GM12878 (cell line): ENCODE results near the gene DLG4. TPM values are rescaled to one million over a fixed set of nuclear protein-coding genes. Genes with fewer than 3 reads are reported as not detected.

Experiments
- ATAC-seq: fragments of 200-7000 bp; cut with Tn5 transposase; 3 replicates; pipeline ENCODE4 v1.9.1; 2020; ENCODE audit warnings: mild to moderate bottlenecking, moderate library complexity
- BruUV-seq: library from RNA; stranded (reverse); fragments of 400-500 nt; replicated peaks from 2 replicates; lab custom pipeline; 2021; lab: Mats Ljungman, UMichigan
- CTCF ChIA-PET: fragments of 300-600 bp; sonication (Branson Sonifier 250); formaldehyde crosslinking; extraction: SDS; loops from one replicate; lab custom pipeline; 2021; ENCODE audit warnings: inconsistent platforms; lab: Yijun Ruan, JAX
- POLR2A ChIA-PET: fragments of 350-600 bp; formaldehyde crosslinking; extraction: SDS; loops from one replicate; lab custom pipeline; 2021; ENCODE audit warnings: inconsistent platforms; lab: Charles Lee
- RAD21 ChIA-PET: fragments of 300-600 bp; sonication (Branson Sonifier 250); formaldehyde crosslinking; loops from one replicate; lab custom pipeline; 2023; ENCODE audit warnings: antibody characterized with exemption; ENCODE audit not compliant: unreplicated experiment; lab: Charles Lee
- SMC1A ChIA-PET: fragments of 300-600 bp; sonication (Branson Sonifier 250); formaldehyde crosslinking; loops from one replicate; lab custom pipeline; 2023; ENCODE audit not compliant: unreplicated experiment, uncharacterized antibody; lab: Charles Lee
- DNase-seq: peaks from one replicate; pipeline ENCODE4 v3.0.0-alpha.2; 2011; ENCODE audit warnings: low read depth, low spot score
- FAIRE-seq: peaks from 3 replicates; lab custom pipeline; 2011; peaks lifted over from hg19 to GRCh38; lab: Jason Lieb, UNC
- H2AFZ ChIP-seq: 2 replicates; pipeline ENCODE4 v1.6.0; 2011; ENCODE audit warnings: low read depth, low read length, control low read depth; ENCODE audit not compliant: control insufficient read depth
- H3K27ac ChIP-seq: 2 replicates; pipeline ENCODE4 v1.5.1; 2011; ENCODE audit warnings: control low read depth; ENCODE audit not compliant: control insufficient read depth, insufficient read depth
- H3K27me3 ChIP-seq, 2 experiments: replicated peaks in 1 of 2; 2 replicates each; pipeline versions ENCODE4 v1.6.0 to v1.6.1; 2011; ENCODE audit warnings: low read length in 1 of 2; ENCODE audit not compliant: control insufficient read depth in 2 of 2, insufficient read depth in 2 of 2
- H3K36me3 ChIP-seq, 2 experiments: 2 replicates each; pipeline ENCODE4 v1.5.1; 2011; ENCODE audit warnings: low read length in 1 of 2; ENCODE audit not compliant: control insufficient read depth in 2 of 2, insufficient read depth in 2 of 2
- H3K4me1 ChIP-seq: 2 replicates; pipeline ENCODE4 v1.6.1; 2011; ENCODE audit warnings: mild to moderate bottlenecking, low read length, moderate library complexity, mixed read lengths; ENCODE audit not compliant: control insufficient read depth, insufficient read depth
- H3K4me2 ChIP-seq: 2 replicates; pipeline ENCODE4 v1.6.0; 2011; ENCODE audit warnings: control low read depth; ENCODE audit not compliant: control insufficient read depth, insufficient read depth
- H3K4me3 ChIP-seq: fragments of 200-600 bp; sonication (generic); 2 replicates; pipeline ENCODE4 v1.5.1; 2016
- H3K79me2 ChIP-seq: 2 replicates; pipeline ENCODE4 v1.6.0; 2011; ENCODE audit warnings: low read length; ENCODE audit not compliant: control insufficient read depth, insufficient read depth
- H3K9ac ChIP-seq: 2 replicates; pipeline ENCODE4 v1.8.0; 2011; ENCODE audit warnings: low read length, control low read depth, mixed read lengths; ENCODE audit not compliant: control insufficient read depth, insufficient read depth
- H3K9me3 ChIP-seq: replicated peaks from 3 replicates; pipeline ENCODE4 v1.5.1; 2011; ENCODE audit warnings: mild to moderate bottlenecking, low read length; ENCODE audit not compliant: control insufficient read depth, insufficient read depth
- H4K20me1 ChIP-seq: 2 replicates; pipeline ENCODE4 v1.6.0; 2011; ENCODE audit not compliant: control insufficient read depth, insufficient read depth
- CREB1 ChIP-seq: IDR thresholded peaks from 2 replicates; pipeline ENCODE4 v1.6.1; 2012; ENCODE audit warnings: low read depth, mild to moderate bottlenecking, inconsistent platforms
- KAT2A ChIP-seq: conservative IDR thresholded peaks from 2 replicates; pipeline ENCODE4 v1.6.1; 2011; ENCODE audit warnings: low read depth, low read length; ENCODE audit not compliant: control insufficient read depth
- KDM1A ChIP-seq: fragments of 200-600 bp; sonication (generic); IDR thresholded peaks from 2 replicates; pipeline ENCODE4 v1.6.1; 2016; ENCODE audit warnings: borderline replicate concordance
- NFIC ChIP-seq: IDR thresholded peaks from 2 replicates; pipeline ENCODE4 v1.6.1; 2012; ENCODE audit warnings: low read depth, mild to moderate bottlenecking, inconsistent platforms, low read length, moderate library complexity
- PAX8 ChIP-seq: fragments of 450-650 bp; IDR thresholded peaks from 2 replicates; pipeline ENCODE4 v1.6.1; 2017; ENCODE audit warnings: mild to moderate bottlenecking, moderate library complexity
- POLR2AphosphoS2 ChIP-seq: IDR thresholded peaks from 2 replicates; pipeline ENCODE4 v1.6.1; 2011; ENCODE audit warnings: low read depth, mild to moderate bottlenecking, low read length, improper control_type of control experiment, moderate library complexity
- SIN3A ChIP-seq: IDR thresholded peaks from 2 replicates; pipeline ENCODE4 v1.6.1; 2012; ENCODE audit warnings: low read depth, low read length, improper control_type of control experiment
- SREBF1 ChIP-seq: IDR thresholded peaks from 2 replicates; pipeline ENCODE4 v1.6.1; 2012; ENCODE audit warnings: mild to moderate bottlenecking, low read length
- WGBS: methylation state at CpG from one replicate; pipeline ENCODE4 v1.1.6; 2016; ENCODE audit warnings: low lambda C conversion rate; ENCODE audit not compliant: insufficient replicate concordance, insufficient coverage; ENCODE audit errors: missing lambda C conversion rate; 5-methylcytosine and 5-hydroxymethylcytosine counted together
- in situ Hi-C: fragments of 300-500 bp; cut with MboI; formaldehyde crosslinking; loops from 9 replicates; pipeline ENCODE4 v1.14.3; 2018; ENCODE audit warnings: mixed read lengths
- intact Hi-C: fragments of 100-400 bp; cut with micrococcal nuclease; formaldehyde crosslinking; loops from one replicate; pipeline ENCODE4 v1.14.2; 2022; ENCODE audit not compliant: unreplicated experiment
- polyA plus RNA-seq, 11 experiments: library from polyadenylated mRNA; depleted of rRNA in 4 of 11; unstranded in 6 of 11; stranded (reverse) in 5 of 11; fragments of >200 nt; fragmentation: Nextera tagmentation in 4 of 11; fragmentation: Illumina TruSeq in 1 of 11; extraction: Ambion mirVana in 4 of 11; extraction: Trizol in 1 of 11; gene quantifications; 1 replicate in 1 of 11; 2 replicates in 10 of 11; pipeline versions ENCODE4 v1.2.1 to v1.2.3, GENCODE V29; 2011 to 2016; ENCODE audit warnings: inconsistent platforms in 2 of 11, missing spikeins in 2 of 11, low read depth in 1 of 11
- total RNA-seq, 4 experiments: library from RNA; depleted of rRNA in 3 of 4; stranded (reverse); fragments of >200 nt in 3 of 4; fragmentation: Illumina TruSeq in 1 of 4; extraction: Trizol in 1 of 4; gene quantifications; 2 replicates each; pipeline versions ENCODE4 v1.2.1 to v1.2.3, GENCODE V29; 2013 to 2021
- TF ChIP-seq, protein P1 (sequence below): fragments of 450-650 bp; IDR thresholded peaks from 2 replicates; pipeline ENCODE4 v1.6.1; 2017; ENCODE audit warnings: borderline replicate concordance

DLG4 gene
- total and polyA plus RNA-seq, 10 of the 15 experiments (the other 5 are each of a cell fraction or from before 2014, with no cell fraction given) = 0.07 to 4.1 (median 1.3) TPM

DNA sequence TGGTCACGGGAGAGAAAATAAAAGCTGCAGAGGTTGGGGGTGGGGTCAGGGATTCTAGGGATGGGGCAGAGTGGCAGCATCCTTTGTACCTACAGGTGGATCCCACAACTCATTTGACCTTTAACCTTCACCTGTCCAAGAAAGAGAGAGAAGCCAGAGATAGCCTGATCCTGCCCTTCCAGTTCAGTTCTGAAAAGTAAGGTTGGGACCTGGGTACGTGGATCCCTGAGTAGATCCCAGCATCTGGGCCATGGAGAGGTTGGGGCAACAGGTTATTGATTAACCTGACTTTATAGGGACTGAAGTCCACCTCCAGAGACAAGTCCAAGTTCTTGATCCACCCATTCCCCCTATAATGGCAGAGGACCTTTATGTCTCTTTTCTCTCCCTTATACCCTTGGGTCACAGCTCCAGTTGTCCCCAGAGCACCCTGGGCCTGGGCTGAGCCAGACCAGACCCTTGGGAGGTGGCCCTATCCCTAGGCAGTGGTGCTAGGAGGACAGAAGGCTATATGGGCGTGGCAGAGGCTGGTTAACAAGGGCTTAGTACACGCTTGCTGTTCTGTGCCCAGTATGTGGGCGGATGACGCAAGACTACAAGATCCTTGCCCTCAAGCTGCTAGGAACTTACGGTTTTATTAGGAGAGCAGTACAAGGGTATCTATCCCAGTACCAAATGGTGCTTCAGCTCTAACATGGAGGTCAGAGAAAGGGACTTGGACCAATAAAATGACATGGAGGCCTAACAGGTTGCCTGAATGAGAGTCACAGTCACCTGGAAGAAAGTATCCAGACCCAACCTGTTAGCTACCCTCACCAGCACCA is 39.3 kb upstream of the DLG4 start:
- POLR2A ChIA-PET = interaction anchor here (1.0 kb wide), 1 partner anchor 17 kb away, joined by 3 read pairs; no protein-coding TSS in a partner anchor
- CTCF ChIA-PET = interaction anchor here (0.7 kb wide), 1 partner anchor 23 kb away, joined by 3 read pairs; no protein-coding TSS in a partner anchor
- SMC1A ChIA-PET = interaction anchor here (1.4 kb wide), 1 partner anchor 10 kb away, joined by 5 read pairs; no protein-coding TSS in a partner anchor
- no peaks in the 10 kb centered on the region for H3K79me2 ChIP-seq
- peaks cover 17% of the 10 kb centered on the region for H3K4me1 ChIP-seq
- no peak overlapping the region for H2AFZ ChIP-seq
- H3K9ac ChIP-seq = no peak overlapping the region
- no peak for DNase-seq
- TF ChIP-seq, protein P1, sequence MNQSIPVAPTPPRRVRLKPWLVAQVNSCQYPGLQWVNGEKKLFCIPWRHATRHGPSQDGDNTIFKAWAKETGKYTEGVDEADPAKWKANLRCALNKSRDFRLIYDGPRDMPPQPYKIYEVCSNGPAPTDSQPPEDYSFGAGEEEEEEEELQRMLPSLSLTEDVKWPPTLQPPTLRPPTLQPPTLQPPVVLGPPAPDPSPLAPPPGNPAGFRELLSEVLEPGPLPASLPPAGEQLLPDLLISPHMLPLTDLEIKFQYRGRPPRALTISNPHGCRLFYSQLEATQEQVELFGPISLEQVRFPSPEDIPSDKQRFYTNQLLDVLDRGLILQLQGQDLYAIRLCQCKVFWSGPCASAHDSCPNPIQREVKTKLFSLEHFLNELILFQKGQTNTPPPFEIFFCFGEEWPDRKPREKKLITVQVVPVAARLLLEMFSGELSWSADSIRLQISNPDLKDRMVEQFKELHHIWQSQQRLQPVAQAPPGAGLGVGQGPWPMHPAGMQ = no peak
- TF ChIP-seq SREBF1 (no peak), KDM1A (no peak), CREB1 (no peak), POLR2AphosphoS2 (no peak), SIN3A (no peak), NFIC (no peak), PAX8 (no peak), KAT2A (no peak)
- TF ChIP-seq, all 136 proteins: peak for 0
- in situ Hi-C loops (no loop called here), intact Hi-C loops (no loop called here)
- WGBS = 92% methylated on average over 7 of the region's 7 CpGs
- H3K4me3 ChIP-seq = no peak overlapping the region
- peaks cover 2 to 13% of the 10 kb centered on the region in 2 experiments; a peak in 2 of 4 replicates for H3K36me3 ChIP-seq
- peaks cover 3 to 5% of the 10 kb centered on the region in 2 experiments; a peak in 2 of 4 replicates for H3K27me3 ChIP-seq
- H3K9me3 ChIP-seq = no peaks in the 10 kb centered on the region
- no peaks in the 10 kb centered on the region for H4K20me1 ChIP-seq
- no peak overlapping the region for H3K27ac ChIP-seq
- RAD21 ChIA-PET = no interaction called here
- no peak for ATAC-seq
- FAIRE-seq = no peak
- no peak overlapping the region for H3K4me2 ChIP-seq
- no TSS peak for BruUV-seq
